K562 (cell line): ENCODE results near the gene ZBTB16. TPM values are rescaled to one million over a fixed set of nuclear protein-coding genes. Genes with fewer than 3 reads are reported as not detected.

Experiments
- ATAC-seq: fragments of 200-7000 bp; cut with Tn5 transposase; 3 replicates; pipeline ENCODE4 v1.9.1; 2020; ENCODE audit warnings: moderate library complexity
- BruUV-seq: library from RNA; stranded (reverse); fragments of 400-500 nt; replicated peaks from 2 replicates; lab custom pipeline; 2021; lab: Mats Ljungman, UMichigan
- CTCF ChIA-PET: fragments of 300-600 bp; formaldehyde crosslinking; extraction: SDS; loops from one replicate; lab custom pipeline; 2021; ENCODE audit warnings: low intra/inter-chr PET ratio; lab: Yijun Ruan, JAX
- POLR2A ChIA-PET: fragments of 300-600, 350-650 bp; sonication (Branson Sonifier 250); formaldehyde crosslinking; extraction: SDS; loops from one replicate; lab custom pipeline; 2021; ENCODE audit warnings: antibody characterized with exemption, inconsistent platforms; lab: Yijun Ruan, JAX
- DNase-seq, 4 experiments: peaks; one replicate each; pipeline versions ENCODE4 v3.0.0 to v3.0.0-alpha.2; 2011 to 2018; ENCODE audit warnings: low spot score in 3 of 4, mixed read lengths in 3 of 4; ENCODE audit errors: extremely low read depth in 1 of 4
- FAIRE-seq: peaks from 2 replicates; lab custom pipeline; 2011; peaks lifted over from hg19 to GRCh38; lab: Jason Lieb, UNC
- H2AFZ ChIP-seq: 2 replicates; pipeline ENCODE4 v1.6.0; 2011; ENCODE audit warnings: low read depth, low read length, control low read depth, inconsistent platforms
- H3K27ac ChIP-seq: fragments of 200-600 bp; 3 replicates; pipeline ENCODE4 v1.8.0; 2011; ENCODE audit warnings: low read depth, mild to moderate bottlenecking, control low read depth, inconsistent platforms, low read length, moderate library complexity, mixed read lengths; ENCODE audit errors: extremely low read depth
- H3K27me3 ChIP-seq, 2 experiments: fragments of 300-600 bp in 1 of 2; 2 replicates in 1 of 2; 3 replicates in 1 of 2; pipeline versions ENCODE4 v1.6.0 to v1.8.0; 2011; ENCODE audit warnings: inconsistent platforms in 2 of 2, low read length in 2 of 2, mild to moderate bottlenecking in 1 of 2, mixed read lengths in 1 of 2, moderate library complexity in 1 of 2; ENCODE audit not compliant: control insufficient read depth in 2 of 2, insufficient read depth in 2 of 2
- H3K36me3 ChIP-seq: fragments of 300-600 bp; 3 replicates; pipeline ENCODE4 v1.8.0; 2011; ENCODE audit warnings: mild to moderate bottlenecking, low read length, inconsistent platforms; ENCODE audit not compliant: control insufficient read depth, insufficient read depth
- H3K4me1 ChIP-seq, 2 experiments: fragments of 200-600 bp in 1 of 2; replicated peaks in 1 of 2; 2 replicates in 1 of 2; 3 replicates in 1 of 2; pipeline versions ENCODE4 v1.5.1 to v1.8.0; 2011; ENCODE audit warnings: inconsistent platforms in 2 of 2, low read length in 2 of 2, mild to moderate bottlenecking in 1 of 2, mixed read lengths in 1 of 2, moderate library complexity in 1 of 2; ENCODE audit not compliant: control insufficient read depth in 2 of 2, insufficient read depth in 2 of 2
- H3K4me2 ChIP-seq: 2 replicates; pipeline ENCODE4 v1.6.1; 2011; ENCODE audit warnings: low read length, control low read depth, inconsistent platforms, mixed read lengths; ENCODE audit not compliant: insufficient read depth
- H3K4me3 ChIP-seq: fragments of 200-600 bp; sonication (generic), shearing (Covaris generic); 2 replicates; pipeline ENCODE4 v1.5.1; 2016; ENCODE audit warnings: control low read depth, inconsistent platforms
- H3K79me2 ChIP-seq: fragments of 200-600 bp; 3 replicates; pipeline ENCODE4 v1.8.0; 2011; ENCODE audit warnings: low read length, inconsistent platforms; ENCODE audit not compliant: control insufficient read depth, insufficient read depth
- H3K9ac ChIP-seq, 2 experiments: 2 replicates each; pipeline versions ENCODE4 v1.6.0 to v1.6.1; 2011; ENCODE audit warnings: low read depth in 2 of 2, low read length in 2 of 2, control low read depth in 1 of 2, inconsistent platforms in 1 of 2, mild to moderate bottlenecking in 1 of 2, mixed read lengths in 1 of 2; ENCODE audit not compliant: insufficient read depth in 1 of 2
- H3K9me1 ChIP-seq: one replicate; pipeline ENCODE4 v1.6.0; 2011; ENCODE audit warnings: inconsistent platforms, mild to moderate bottlenecking, low read length, moderate library complexity; ENCODE audit not compliant: control insufficient read depth, insufficient read depth
- H3K9me3 ChIP-seq: replicated peaks from 2 replicates; pipeline ENCODE4 v1.5.1; 2011; ENCODE audit warnings: low read depth, low read length, inconsistent platforms; ENCODE audit not compliant: control insufficient read depth, insufficient read depth
- H4K20me1 ChIP-seq: replicated peaks from 2 replicates; pipeline ENCODE4 v1.6.1; 2011; ENCODE audit warnings: low read length, inconsistent platforms, mixed read lengths; ENCODE audit not compliant: control insufficient read depth, insufficient read depth
- ADNP ChIP-seq: fragments of 200-800 bp; sonication (Bioruptor generic); IDR thresholded peaks from 2 replicates; pipeline ENCODE4 v1.6.1; 2016; ENCODE audit warnings: missing genetic modification characterization, missing compliant biosample characterization
- ARID2 ChIP-seq: fragments of 450-650 bp; IDR thresholded peaks from 2 replicates; pipeline ENCODE4 v1.6.1; 2017; ENCODE audit warnings: antibody characterized with exemption, mild to moderate bottlenecking
- ARNT ChIP-seq, 2 experiments: fragments of 450-650 bp; IDR thresholded peaks; 2 replicates each; pipeline ENCODE4 v1.6.1; 2016; ENCODE audit warnings: mild to moderate bottlenecking in 1 of 2
- PREB ChIP-seq: sonication (generic); formaldehyde crosslinking; IDR thresholded peaks from 2 replicates; pipeline ENCODE4 v1.8.1; 2023; ENCODE audit warnings: mild to moderate bottlenecking, missing genetic modification reagents
- STAT5A ChIP-seq: IDR thresholded peaks from 2 replicates; pipeline ENCODE4 v1.6.1; 2012; ENCODE audit warnings: low read length, inconsistent platforms, borderline replicate concordance
- WHSC1 ChIP-seq: IDR thresholded peaks from one replicate; pipeline ENCODE4 v1.6.1; 2012; ENCODE audit warnings: low read length, control low read depth, inconsistent platforms
- ZBTB26 ChIP-seq: fragments of 450-650 bp; formaldehyde crosslinking; IDR thresholded peaks from 2 replicates; pipeline ENCODE4 v1.4.0; 2022; ENCODE audit warnings: missing genetic modification characterization
- ZNF280B ChIP-seq: fragments of 250-450 bp; sonication (Bioruptor Pico); IDR thresholded peaks from 2 replicates; pipeline ENCODE4 v1.5.1; 2021; ENCODE audit warnings: mild to moderate bottlenecking
- ZNF311 ChIP-seq: fragments of 250-450 bp; sonication (Bioruptor Pico); IDR thresholded peaks from 2 replicates; pipeline ENCODE4 v1.4.0; 2020; ENCODE audit warnings: mild to moderate bottlenecking, moderate library complexity
- ZNF316 ChIP-seq: fragments of 450-650 bp; IDR thresholded peaks from 2 replicates; pipeline ENCODE4 v1.6.1; 2016
- ZNF324 ChIP-seq: fragments of 250-450 bp; sonication (Bioruptor Pico); IDR thresholded peaks from 2 replicates; pipeline ENCODE4 v1.4.0; 2020; ENCODE audit warnings: mild to moderate bottlenecking
- WGBS: fragments of 100-300 bp; shearing (Covaris generic); methylation state at CpG from one replicate; pipeline ENCODE4 v1.1.6; 2016; ENCODE audit warnings: low coverage, mixed read lengths; ENCODE audit not compliant: insufficient coverage; ENCODE audit errors: missing lambda C conversion rate; 5-methylcytosine and 5-hydroxymethylcytosine counted together
- in situ Hi-C: fragments of 300-500 bp; cut with MboI; formaldehyde crosslinking; loops from 4 replicates; pipeline ENCODE4 v1.15.0; 2018; ENCODE audit warnings: inconsistent platforms, mixed read lengths
- intact Hi-C: fragments of 100-400 bp; cut with micrococcal nuclease; formaldehyde crosslinking; loops from 2 replicates; pipeline ENCODE4 v1.14.2; 2022
- polyA plus RNA-seq, 8 experiments: library from polyadenylated mRNA; depleted of rRNA in 4 of 8; stranded (reverse) in 5 of 8; unstranded in 3 of 8; fragments of >200 nt; fragmentation: Nextera tagmentation in 2 of 8; fragmentation: Illumina TruSeq in 1 of 8; extraction: Ambion mirVana in 2 of 8; extraction: Trizol in 1 of 8; gene quantifications; 2 replicates each; pipeline versions ENCODE4 v1.2.1 to v1.2.3, GENCODE V29; 2011 to 2014; ENCODE audit warnings: inconsistent platforms in 1 of 8, missing spikeins in 1 of 8
- total RNA-seq, 7 experiments: library from RNA; depleted of rRNA in 6 of 7; stranded (reverse); fragments of >200 nt in 6 of 7; fragmentation: Illumina TruSeq in 2 of 7; extraction: Trizol in 2 of 7; gene quantifications; 2 replicates each; pipeline versions ENCODE4 v1.2.1 to v1.2.3, GENCODE V29; 2011 to 2021; ENCODE audit warnings: low replicate concordance in 1 of 7

Gene ZBTB16
- total and polyA plus RNA-seq, 9 of the 15 experiments (the other 6 are each of a cell fraction or from before 2014, with no cell fraction given): 0.06 to 0.40 (median 0.24) TPM; not detected in 4

GRCh38 chr11:114188851-114189570 lies 129.5 kb downstream of the ZBTB16 start (continued):
- TF ChIP-seq PREB: no peak
- no peak for TF ChIP-seq STAT5A
- no peak for TF ChIP-seq ARID2
- no peak for TF ChIP-seq ADNP (tag)
- no peak for TF ChIP-seq ZNF280B (CRISPR knock-in tag)
- no peak for TF ChIP-seq ZNF311 (CRISPR knock-in tag)
- TF ChIP-seq ZNF324: no peak
- TF ChIP-seq WHSC1: no peak

- Histone ChIP-seq H2AFZ (no peak overlapping the region), H3K4me1 (peaks cover 0 to 4% of the 10 kb centered on the region in 2 experiments; a peak in 2 of 5 replicates), H4K20me1 (no peaks in the 10 kb centered on the region), H3K27ac (no peak overlapping the region), H3K27me3 (no peaks in the 10 kb centered on the region), H3K4me2 (no peak overlapping the region), H3K9me1 (no peaks in the 10 kb centered on the region), H3K9me3 (peaks cover 3% of the 10 kb centered on the region), H3K79me2 (no peaks in the 10 kb centered on the region), H3K9ac (no peak overlapping the region), H3K4me3 (no peak overlapping the region), H3K36me3 (no peaks in the 10 kb centered on the region)
- ATAC-seq: no peak
- CTCF ChIA-PET: no interaction called here
- DNase-seq: no peak
- intact Hi-C loops (loop anchor here (10.0 kb wide), 1 partner anchor 196 kb away; no protein-coding TSS in a partner anchor), in situ Hi-C loops (no loop called here)
- 25% methylated on average over 4 of the region's 4 CpGs for WGBS
- FAIRE-seq: no peak
- POLR2A ChIA-PET: interaction anchor here (0.7 kb wide), 1 partner anchor 10 kb away, joined by 3 read pairs; no protein-coding TSS in a partner anchor
- no peak for TF ChIP-seq ZBTB26 (CRISPR knock-in tag)
- TF ChIP-seq ARNT (IDR thresholded peaks at IDR 0.05): no peak
- peak; percentile 45 for TF ChIP-seq ZNF316
- no TSS peak for BruUV-seq
Observed at GRCh38 chr11:114190630-114191029, 131.1 kb downstream of the ZBTB16 start.
